Prostate gland (tissue), 2 donors: ENCODE results near the gene GNG4.

Experiments used
- CTCF ChIP-seq, 4 experiments: fragments of 200-600 bp in 2 of 4; fragments of 450-650 bp in 2 of 4; sonication (generic) in 2 of 4; IDR thresholded peaks; 1 replicate in 3 of 4; 2 replicates in 1 of 4; pipeline ENCODE4 v1.5.1; 2016 to 2019; ENCODE audit warnings: antibody characterized with exemption in 4 of 4, mild to moderate bottlenecking in 2 of 4, moderate library complexity in 2 of 4
- POLR2A ChIP-seq: fragments of 450-650 bp; IDR thresholded peaks from one replicate; pipeline ENCODE4 v1.6.1; 2016; ENCODE audit warnings: antibody characterized with exemption, mild to moderate bottlenecking
- POLR2AphosphoS5 ChIP-seq: sonication (generic); formaldehyde crosslinking; IDR thresholded peaks from one replicate; pipeline ENCODE4 v1.6.1; 2017; ENCODE audit warnings: antibody characterized with exemption

GRCh38 chr1:235504122-235504493 is 145.5 kb downstream of the GNG4 start, which contains the start of gene B3GALNT2:
- TF ChIP-seq POLR2AphosphoS5 (no peak), CTCF (IDR thresholded peaks at IDR 0.05) (no peak), POLR2A (peak; percentile 95)
